ENCODE results near the gene RBMS3.

Gene RBMS3

DNA sequence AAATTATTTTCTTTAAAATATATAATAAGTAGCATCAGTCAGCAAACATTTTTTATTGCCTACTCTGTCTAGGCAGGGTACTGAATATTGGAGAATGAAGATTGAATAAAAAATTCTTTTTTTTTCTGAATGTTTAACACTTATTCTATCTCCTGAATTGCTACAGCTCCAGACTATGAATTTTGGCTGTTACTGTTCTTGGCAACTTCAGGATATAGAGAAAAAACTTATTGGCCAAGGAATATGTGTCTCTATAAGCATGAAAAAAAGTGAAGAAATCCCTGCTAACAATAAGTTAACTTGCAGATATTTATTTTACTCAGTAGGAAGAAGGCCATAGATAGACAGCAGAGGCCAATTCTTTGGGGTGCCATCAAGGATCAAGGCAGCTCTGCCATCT is 309.6 kb downstream of the RBMS3 start:
- DNase-seq, result no peak

GRCh38 chr3:29591579-29591978 is 310.7 kb downstream of the RBMS3 start:
- DNase-seq, result no peak

DNA sequence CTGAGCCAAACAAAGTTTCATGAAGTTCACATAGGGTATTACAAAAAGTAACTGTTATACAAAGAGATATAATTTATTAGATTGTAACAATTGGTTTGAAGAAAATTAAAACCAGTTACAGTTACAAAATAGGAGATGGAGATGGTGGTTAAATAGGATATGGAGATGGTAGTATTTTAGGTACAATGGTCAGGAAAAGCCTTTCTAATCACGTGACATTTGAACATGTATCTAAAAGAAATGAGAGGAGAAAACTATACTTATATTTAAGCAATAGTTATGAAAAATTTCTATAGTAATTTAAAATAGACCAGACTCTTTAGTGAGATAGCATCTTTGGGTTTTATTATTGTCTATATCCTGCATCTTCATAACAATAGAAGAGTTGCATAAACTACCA is 312.9 kb downstream of the RBMS3 start:
- no peak for DNase-seq

GRCh38 chr3:29594261-29594660 is 313.4 kb downstream of the RBMS3 start:
- DNase-seq, result no peak

DNA sequence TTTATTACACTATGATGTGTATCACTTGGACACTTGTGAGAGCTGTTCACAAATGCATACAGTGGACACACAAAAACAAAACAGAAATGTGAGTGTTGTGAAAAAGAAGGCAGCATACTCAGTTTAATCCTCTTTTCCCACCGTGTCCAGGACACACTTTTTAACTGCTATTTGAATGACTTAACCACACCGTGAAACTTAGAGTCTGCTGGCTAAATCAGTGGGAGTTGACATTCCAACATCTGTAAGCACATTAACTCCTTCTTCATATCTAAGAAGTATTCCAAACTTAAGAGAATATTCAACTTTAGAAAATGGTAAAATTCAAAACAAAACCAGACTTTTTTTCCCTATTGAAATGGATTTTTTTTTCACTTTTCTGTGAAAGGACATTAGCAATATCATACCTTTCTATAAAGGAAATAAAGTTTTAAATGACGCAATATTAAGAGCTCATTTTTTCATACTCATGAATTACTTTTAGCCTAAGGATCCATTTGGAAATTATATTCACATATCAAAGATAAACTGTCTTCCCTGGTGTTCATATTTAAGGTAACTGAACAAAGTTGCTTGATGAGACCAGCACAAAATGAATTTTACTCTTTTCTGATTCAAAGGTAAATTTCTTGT is 316.6 kb downstream of the RBMS3 start:
- DNase-seq, result no peak

GRCh38 chr3:29601861-29602585 is 321.2 kb downstream of the RBMS3 start:
- no peak for DNase-seq

DNA sequence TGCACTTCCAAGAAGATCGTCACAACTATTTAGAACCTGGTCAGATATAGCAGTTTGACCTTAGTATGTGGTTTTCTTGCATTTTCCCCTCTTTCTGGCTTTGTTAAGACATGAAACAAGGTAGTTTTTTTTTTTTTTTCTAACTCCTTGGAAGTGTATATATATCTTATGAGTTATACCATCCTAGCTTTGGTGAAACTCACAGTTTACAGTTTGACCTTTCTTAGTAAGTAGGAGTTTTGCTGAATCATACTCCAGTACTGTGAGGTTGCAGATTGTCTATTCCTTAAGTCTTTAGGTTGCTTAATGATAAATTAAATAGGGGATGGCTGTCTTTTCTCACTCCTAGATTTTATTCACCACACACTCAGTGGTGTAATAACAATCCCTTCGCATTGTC is 325.0 kb downstream of the RBMS3 start:
- DNase-seq, result no peak

DNA sequence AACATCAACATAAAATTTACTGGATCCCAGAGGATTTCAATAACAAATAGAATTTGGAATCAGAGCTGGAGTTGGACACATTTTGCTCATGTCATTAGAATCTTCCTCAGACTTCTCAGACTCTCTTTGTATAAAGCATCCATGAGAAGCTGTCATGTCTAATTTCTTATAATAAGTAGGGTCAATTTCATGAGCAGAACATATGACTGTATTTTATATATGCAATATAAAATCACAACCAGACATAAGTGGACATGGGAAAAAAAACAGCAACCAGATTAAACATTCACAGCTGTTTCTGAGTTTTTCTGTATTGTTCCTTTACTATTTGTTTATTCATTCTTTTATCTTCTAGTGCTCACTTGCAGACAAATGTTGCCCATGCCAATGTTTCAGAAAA is 325.5 kb downstream of the RBMS3 start:
- no peak for DNase-seq

DNA sequence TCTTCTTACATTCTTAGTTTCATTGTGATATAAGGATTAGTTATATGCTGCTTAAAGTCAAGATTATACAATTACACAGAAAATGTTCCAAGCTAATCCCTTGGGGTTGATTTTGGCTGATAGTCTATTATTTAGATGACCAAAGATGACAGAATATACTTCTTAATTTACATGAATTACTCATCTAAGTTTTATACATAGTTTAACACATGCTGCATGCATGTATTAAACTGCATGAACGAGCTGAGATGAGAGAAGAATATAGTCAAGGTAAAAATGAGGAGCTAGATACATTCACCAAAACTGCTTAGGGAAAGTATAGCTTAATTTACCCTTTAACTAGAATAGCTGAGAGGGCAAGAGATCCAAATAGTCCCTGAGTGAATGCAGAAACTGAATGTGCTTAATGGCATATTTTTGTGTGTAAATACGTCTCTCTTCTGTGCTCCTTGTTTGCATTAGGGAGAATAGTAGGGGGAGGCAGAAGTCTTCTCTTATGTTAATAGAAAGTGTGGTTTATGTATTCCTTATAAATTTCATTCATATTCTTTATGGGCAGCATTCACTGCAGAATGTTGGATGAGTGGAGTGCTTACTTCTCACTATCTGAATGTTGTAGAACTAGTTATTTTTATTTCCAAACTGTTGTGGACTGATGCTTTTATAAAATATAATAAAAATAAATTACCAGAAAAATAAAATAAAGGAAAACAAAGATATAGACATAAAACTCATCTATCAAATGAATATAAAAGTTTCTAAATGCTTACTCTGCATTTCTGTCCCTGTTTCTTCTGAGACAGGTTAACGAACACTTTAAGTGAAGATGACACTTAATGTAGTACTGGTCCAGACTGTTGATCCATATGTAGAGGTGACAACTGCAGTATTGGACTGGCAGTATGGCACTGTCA is 327.8 kb downstream of the RBMS3 start:
- DNase-seq, result no peak

DNA sequence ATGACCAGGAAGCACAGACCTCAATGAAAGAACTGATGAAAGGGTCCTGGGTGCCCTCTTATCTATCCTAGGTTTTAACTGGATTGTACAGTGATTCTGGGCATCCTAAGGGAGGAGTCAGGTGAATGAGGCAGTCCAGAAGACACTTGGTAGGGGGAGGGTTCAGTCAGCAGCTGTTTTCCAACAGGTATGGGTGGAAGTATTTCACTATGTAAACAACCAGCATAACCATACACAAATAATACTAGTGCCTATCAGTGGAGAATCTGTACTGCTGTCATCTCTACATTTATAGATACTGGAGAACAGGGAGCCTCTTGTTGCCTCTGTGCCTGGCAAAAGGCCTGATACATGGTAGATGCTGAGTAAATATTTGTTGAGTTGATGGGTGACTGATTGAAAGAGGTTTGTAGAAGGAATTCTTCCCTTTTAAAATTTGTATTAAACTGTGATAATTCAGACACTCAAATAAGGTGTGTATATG is 328.5 kb downstream of the RBMS3 start:
- no peak for DNase-seq

DNA sequence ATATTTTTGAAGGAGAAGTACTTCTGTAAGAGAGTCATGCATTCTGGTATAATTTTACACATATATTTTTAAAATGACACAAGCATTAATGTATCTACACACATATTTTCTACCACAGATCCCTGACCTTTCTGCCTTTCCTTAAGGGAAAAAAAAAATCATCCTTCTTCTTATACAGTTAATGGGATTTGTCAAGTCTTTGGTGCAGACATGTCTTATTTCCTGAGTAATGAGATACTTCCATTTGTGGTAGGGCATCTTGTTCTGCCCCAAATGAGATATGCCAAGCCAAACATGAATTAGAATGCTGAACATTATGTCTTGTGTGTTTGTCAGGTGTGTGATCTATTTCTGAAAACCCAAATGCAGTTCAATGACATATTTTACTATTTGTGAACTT is 329.9 kb downstream of the RBMS3 start:
- DNase-seq, result no peak

DNA sequence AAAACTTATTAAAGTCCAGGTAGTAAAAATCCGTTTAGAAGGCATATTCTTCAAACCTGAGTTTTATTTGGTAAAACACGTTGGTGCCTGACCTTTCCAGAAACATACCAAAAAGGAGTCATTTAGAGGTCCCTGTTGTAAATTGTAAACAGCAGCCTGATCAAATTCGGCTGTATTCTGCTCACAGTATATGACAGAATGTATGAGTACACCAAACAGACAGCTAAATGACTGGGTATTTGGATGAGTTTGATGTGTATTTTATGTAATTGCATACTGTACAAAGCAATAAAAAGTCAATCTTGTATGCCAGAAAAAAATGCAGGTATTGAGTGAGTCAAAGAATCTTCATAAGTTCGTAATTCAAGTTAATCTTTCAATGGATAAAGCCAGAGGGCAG is 330.4 kb downstream of the RBMS3 start:
- no peak for DNase-seq

DNA sequence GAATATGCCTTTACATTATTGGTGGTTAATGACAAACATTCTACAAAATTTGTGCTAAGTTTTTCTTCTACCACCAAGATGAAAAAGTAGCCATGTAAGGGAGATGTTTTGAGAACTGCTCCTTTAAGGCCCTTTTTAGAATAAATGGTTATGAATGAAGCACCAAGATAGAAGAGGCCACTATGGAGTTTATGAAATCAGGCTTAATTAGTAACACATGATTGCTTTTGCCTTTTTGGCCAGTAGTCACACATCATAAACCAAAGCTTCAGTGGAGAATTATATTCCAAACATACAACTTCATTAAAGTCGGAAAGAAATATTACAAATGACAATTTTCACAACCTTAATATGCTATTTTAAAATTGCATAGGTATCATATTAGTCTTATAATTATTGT is 331.7 kb downstream of the RBMS3 start:
- no peak for DNase-seq

DNA sequence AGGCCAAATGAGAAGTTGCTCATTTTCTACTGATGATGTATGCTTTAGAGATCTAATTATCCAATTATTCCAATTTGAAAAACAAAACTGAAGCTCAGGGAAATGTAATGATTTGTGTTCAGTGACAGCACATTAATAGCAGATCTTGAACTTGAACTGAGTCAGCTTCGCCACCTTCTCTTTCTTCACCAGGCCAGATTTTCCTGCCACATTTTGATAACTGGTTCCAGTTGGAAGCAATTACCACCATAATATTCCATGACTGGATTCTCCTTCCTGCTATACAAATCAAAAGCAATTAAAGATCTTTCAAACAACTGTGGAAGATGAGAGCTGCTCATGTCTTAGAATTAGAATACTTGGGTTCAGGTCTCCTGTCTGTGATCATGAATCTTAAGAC is 334.1 kb downstream of the RBMS3 start:
- no peak for DNase-seq

DNA sequence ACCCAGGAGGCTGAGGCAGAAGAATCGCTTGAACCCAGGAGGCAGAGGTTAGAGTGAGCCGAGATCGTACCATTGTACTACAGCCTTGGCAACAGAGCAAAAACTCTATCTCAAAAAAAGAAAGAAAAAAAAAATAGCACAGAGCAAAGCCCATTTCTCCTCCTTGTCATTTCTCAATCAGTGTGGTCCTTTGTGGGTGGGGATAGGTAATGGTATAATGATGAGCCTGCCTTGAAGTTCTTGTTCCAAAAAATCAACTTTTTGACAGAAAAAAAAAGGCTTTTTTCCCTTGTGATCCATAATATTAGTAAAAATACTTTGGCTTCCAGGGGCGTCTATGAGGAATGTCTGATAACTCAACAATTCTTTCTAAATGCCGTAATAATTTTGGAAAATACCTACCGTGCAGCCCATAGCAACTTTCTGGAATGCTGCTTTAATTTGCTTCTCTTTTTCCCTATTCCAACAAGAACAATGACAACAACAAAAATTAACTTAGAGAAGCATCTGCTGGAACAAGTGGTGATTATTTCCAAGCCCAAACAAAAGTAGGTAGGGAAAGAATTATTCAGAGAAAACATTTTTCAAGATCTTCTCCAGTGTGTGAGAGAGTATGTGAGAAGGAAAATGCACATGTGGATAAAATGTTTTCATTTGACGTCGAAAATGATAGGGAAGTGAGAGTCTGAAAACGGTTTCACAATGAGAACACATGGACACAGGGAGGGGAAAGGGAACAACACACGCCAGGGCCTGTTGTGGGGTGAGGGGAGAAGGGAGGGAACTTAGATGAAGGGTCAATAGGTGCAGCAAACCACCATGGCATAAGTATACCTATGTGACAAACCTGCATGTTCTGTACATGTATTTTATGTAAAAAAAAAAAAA is 337.8 kb downstream of the RBMS3 start:
- DNase-seq, result no peak

GRCh38 chr3:29619676-29620075 is 338.8 kb downstream of the RBMS3 start:
- no peak for DNase-seq

DNA sequence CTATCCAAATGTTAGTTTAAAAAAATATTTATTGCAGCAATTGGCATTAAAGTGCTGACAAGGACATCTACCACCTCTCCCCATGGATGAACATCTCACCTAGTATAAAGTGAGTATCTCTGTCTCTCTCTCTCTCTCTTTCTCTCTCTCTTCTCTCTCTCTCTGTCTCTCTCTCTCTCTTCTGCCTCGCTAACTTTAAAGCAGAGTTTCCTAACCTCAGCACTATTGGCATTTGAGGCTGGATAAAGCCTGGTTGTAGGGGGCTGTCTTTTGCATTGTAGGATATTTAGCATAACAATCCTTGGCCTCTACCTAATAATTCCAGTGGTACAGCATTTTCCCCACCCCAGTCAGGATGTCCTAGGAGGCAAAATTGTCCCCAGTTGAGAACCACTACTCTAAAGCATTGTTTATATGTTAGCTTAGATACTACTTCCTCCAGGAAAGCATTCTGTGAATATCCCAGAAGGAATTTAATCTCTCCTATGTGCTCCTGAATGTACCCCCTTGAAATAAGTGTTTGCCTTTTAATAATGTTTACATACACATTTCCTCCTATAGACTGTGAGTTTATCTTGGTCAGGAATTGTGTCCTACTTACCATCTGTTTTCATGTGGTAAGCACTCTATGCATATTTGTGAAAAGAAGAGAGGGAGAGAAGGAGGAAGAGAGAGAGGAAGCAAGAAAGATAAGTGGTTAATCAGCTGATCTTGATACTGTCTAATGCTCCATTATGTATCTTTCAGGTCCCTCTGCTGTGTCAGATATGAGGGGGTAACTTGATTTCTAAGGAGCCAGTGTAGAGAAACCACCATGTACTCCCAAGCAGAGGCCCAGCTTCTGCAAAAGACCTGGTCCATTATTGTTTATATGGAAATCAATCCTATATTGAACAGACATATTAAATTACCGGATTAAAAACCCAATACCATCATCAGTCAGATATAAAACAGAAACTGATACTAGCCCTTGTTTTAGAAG is 346.6 kb downstream of the RBMS3 start:
- DNase-seq, result no peak

DNA sequence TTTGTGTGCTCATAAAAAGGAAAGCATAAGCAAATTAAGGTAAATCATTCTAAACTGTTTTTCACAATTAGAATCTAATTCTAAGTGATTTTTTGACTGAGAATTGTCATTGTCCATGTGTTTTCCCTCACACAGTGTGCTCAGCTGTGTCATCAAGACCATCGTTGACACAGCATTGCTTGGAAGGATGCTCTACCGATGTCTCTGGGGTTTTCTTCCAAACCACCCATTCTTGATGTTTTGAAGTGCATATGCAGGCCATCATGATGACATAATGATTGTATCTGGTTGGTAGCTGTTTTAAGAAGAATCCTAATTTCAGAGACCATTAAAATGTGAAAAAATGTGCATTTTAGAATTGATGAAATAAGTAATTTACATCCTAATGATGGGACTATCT is 347.9 kb downstream of the RBMS3 start:
- DNase-seq, result no peak

DNA sequence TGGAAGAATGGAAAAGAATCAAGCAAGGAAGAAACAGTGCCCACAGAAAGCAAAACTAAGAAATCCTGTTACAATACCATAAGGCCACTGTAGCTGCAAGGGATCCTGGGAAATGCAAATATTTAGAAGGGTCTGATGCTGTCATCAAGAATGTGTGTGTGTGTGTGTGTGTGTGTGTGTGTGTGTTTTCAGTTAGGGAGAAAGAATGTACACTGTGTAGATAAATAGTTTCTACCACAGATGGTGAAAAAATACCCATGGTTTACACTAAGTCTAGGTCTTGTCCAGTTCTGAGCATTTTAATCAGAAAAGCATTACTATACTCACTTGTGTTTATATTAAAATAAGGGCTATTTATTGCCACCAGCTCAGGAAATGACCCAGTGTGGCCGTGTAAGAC is 355.0 kb downstream of the RBMS3 start:
- DNase-seq, result no peak

DNA sequence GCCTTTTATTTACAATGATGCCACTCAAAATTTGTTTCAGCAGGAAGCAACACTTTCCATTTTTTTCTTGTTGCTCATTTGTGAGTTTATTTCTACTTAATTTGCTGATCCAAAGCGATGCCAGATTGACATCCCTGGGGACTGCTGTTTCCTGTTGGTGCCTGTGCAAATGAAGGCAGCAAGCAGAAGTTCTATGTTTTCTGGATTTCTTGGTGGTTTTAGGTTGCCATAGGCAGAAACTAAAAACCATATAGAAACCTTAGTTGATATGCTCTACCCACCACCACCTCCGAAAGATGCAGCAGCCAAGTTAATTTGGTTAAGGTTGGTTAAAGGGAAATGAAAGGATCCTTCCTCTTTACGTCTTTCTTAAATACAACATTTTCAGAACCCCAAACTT is 356.2 kb downstream of the RBMS3 start:
- DNase-seq, result no peak

GRCh38 chr3:29639578-29640290 is 358.9 kb downstream of the RBMS3 start:
- no peak for DNase-seq

All from CD4-positive, alpha-beta T cell treated with Interleukin-4 for 1 hour (primary cell).